Right lobe of liver (tissue), 6 donors: ENCODE measurements around the gene PRKAR1B. TPM values are rescaled to one million over a fixed set of nuclear protein-coding genes. Genes with fewer than 3 reads are reported as not detected.
"Not testable (repeated sequence)": the region's sequence is repeated elsewhere in the genome, so short reads cannot be mapped to it uniquely, and the experiment has no call there.

Source experiments
- ATAC-seq, 4 donors: fragments of 200-7000 bp; cut with Tn5 transposase; one replicate each; pipeline ENCODE4 v1.9.1; 2020; ENCODE audit warnings: mild to moderate bottlenecking in 4 of 4, moderate library complexity in 4 of 4
- DNase-seq, 3 donors: peaks; one replicate each; pipeline ENCODE4 v3.0.0-alpha.2; 2020
- H3K27ac ChIP-seq, 3 donors: fragments of 200-600 bp; one replicate each; pipeline ENCODE4 v1.8.0; 2022
- H3K27me3 ChIP-seq, 2 donors: fragments of 200-600 bp; one replicate each; pipeline ENCODE4 v1.8.0; 2022
- H3K36me3 ChIP-seq, 4 donors: fragments of 200-600 bp; sonication (generic) in 1 of 4; one replicate each; pipeline versions ENCODE4 v1.5.1 to v1.8.0; 2017 to 2022; ENCODE audit warnings: control low read depth in 1 of 4
- H3K4me1 ChIP-seq, 4 donors: fragments of 200-600 bp; sonication (generic) in 1 of 4; one replicate each; pipeline versions ENCODE4 v1.5.1 to v1.8.0; 2017 to 2022; ENCODE audit warnings: control low read depth in 1 of 4
- H3K4me3 ChIP-seq, 3 donors: fragments of 200-600 bp; one replicate each; pipeline ENCODE4 v1.8.0; 2022
- H3K9me3 ChIP-seq, 4 donors: fragments of 200-600 bp; sonication (generic) in 1 of 4; one replicate each; pipeline versions ENCODE4 v1.5.1 to v1.8.0; 2017 to 2022; ENCODE audit warnings: control low read depth in 1 of 4
- CTCF ChIP-seq, 4 donors: fragments of 200-600 bp in 3 of 4; fragments of 450-650 bp in 1 of 4; IDR thresholded peaks; one replicate each; pipeline versions ENCODE4 v1.5.1 to v1.8.0; 2016 to 2022; ENCODE audit warnings: antibody characterized with exemption in 4 of 4, mild to moderate bottlenecking in 2 of 4
- POLR2A ChIP-seq: fragments of 450-650 bp; IDR thresholded peaks from one replicate; pipeline ENCODE4 v1.6.1; 2017; ENCODE audit warnings: antibody characterized with exemption, mild to moderate bottlenecking
- WGBS: methylation state at CpG from one replicate; pipeline ENCODE4 v1.1.6; 2018; ENCODE audit warnings: low coverage, low lambda C conversion rate; ENCODE audit not compliant: insufficient coverage; ENCODE audit errors: missing lambda C conversion rate; 5-methylcytosine and 5-hydroxymethylcytosine counted together
- intact Hi-C, 2 donors: fragments of 100-400 bp; cut with DNase I; formaldehyde crosslinking; loops; one replicate each; pipeline versions ENCODE4 v1.11.2 to v1.14.1; 2022
- total RNA-seq, 6 experiments: library from RNA; depleted of rRNA in 2 of 6; stranded (reverse); fragments of >200 nt in 2 of 6; fragmentation: NEBNext Ultra II Directional in 3 of 6; extraction: Animal tissue kit (Norgen Biotek cat#: 25700) in 3 of 6; gene quantifications; one replicate each; pipeline versions ENCODE4 v1.1.0 to v1.2.4, GENCODE V29; 2016 to 2023
- donor health status: DM: no; HTN: yes; CAD: no.
- donor health status: DM: no; HTN: no; CAD: no.
- donor health status: DM: no; HTN: no; CAD: no.
- donor health status: DM: no; HTN: yes; CAD: no.
- donor health status: DM: no; HTN: yes; CAD: no.

Gene PRKAR1B
- total RNA-seq, 6 experiments from 2014 or later, result 4.7 to 20.8 (median 11.3) TPM

GRCh38 chr7:619368-619840 is 107.7 kb downstream of the PRKAR1B start:
- intact Hi-C loops, result no loop called here
- Histone ChIP-seq H3K36me3 (no peaks in the 10 kb centered on the region), H3K4me1 (no peaks in the 10 kb centered on the region), H3K4me3 (no peak overlapping the region), H3K9me3 (peaks cover 0 to 9% (median 0%) of the 10 kb centered on the region in 4 donors), H3K27ac (no peak overlapping the region), H3K27me3 (no peaks in the 10 kb centered on the region)
- ATAC-seq (no peak), DNase-seq (no peak)
- TF ChIP-seq POLR2A, result no peak
- no peak for TF ChIP-seq CTCF (IDR thresholded peaks at IDR 0.05)
- WGBS, result 100% methylated on average over 1 of the region's 5 CpGs

- WGBS, result 46% methylated on average over 11 of the region's 14 CpGs
- Histone ChIP-seq H3K4me1 (no peaks in the 10 kb centered on the region), H3K4me3 (no peak overlapping the region), H3K36me3 (no peaks in the 10 kb centered on the region), H3K27ac (no peak overlapping the region), H3K9me3 (peaks cover 0 to 9% (median 0%) of the 10 kb centered on the region in 4 donors), H3K27me3 (no peaks in the 10 kb centered on the region)
- TF ChIP-seq POLR2A (no peak), CTCF (IDR thresholded peaks at IDR 0.05) (no peak)
- DNase-seq (no peak), ATAC-seq (peak; percentile 44 to 67 (median 54))
- intact Hi-C loops, result no loop called here
These were observed 108.3 kb downstream of the PRKAR1B start for GRCh38 chr7:618539-619367.

- DNase-seq (no peak), ATAC-seq (no peak)
- Histone ChIP-seq H3K4me3 (no peak overlapping the region), H3K4me1 (no peaks in the 10 kb centered on the region), H3K27ac (peak overlapping the region in 1 of 3 donors; percentile 40), H3K27me3 (no peaks in the 10 kb centered on the region), H3K9me3 (peaks cover 0 to 9% (median 0%) of the 10 kb centered on the region in 4 donors), H3K36me3 (no peaks in the 10 kb centered on the region)
- 64% methylated on average over 6 of the region's 23 CpGs for WGBS
- TF ChIP-seq CTCF (IDR thresholded peaks at IDR 0.05) (no peak), POLR2A (no peak)
- intact Hi-C loops, result no loop called here
These were observed 109.2 kb downstream of the PRKAR1B start for GRCh38 chr7:617614-618538.

GRCh38 chr7:613442-614140 is 113.5 kb downstream of the PRKAR1B start:
- Histone ChIP-seq H3K27ac (no peak overlapping the region), H3K4me1 (no peaks in the 10 kb centered on the region), H3K36me3 (no peaks in the 10 kb centered on the region), H3K4me3 (no peak overlapping the region), H3K27me3 (no peaks in the 10 kb centered on the region), H3K9me3 (no peaks in the 10 kb centered on the region)
- WGBS, result no CpG with 5 or more reads among the region's 38 CpGs
- TF ChIP-seq POLR2A (no peak), CTCF (IDR thresholded peaks at IDR 0.05) (no peak)
- ATAC-seq, result no peak
- DNase-seq, result peak in 1 of 3 donors; percentile 54
- intact Hi-C loops, result no loop called here

GRCh38 chr7:611837-612236 is 115.2 kb downstream of the PRKAR1B start:
- H3K27ac ChIP-seq, DNase-seq, ATAC-seq, H3K4me3 ChIP-seq, H3K27me3 ChIP-seq, intact Hi-C loops, H3K36me3 ChIP-seq, H3K9me3 ChIP-seq, H3K4me1 ChIP-seq: not testable (repeated sequence)
- 89% methylated on average over 7 of the region's 7 CpGs for WGBS
